Measurements from ENCODE around the gene CSTF1.

DNA sequence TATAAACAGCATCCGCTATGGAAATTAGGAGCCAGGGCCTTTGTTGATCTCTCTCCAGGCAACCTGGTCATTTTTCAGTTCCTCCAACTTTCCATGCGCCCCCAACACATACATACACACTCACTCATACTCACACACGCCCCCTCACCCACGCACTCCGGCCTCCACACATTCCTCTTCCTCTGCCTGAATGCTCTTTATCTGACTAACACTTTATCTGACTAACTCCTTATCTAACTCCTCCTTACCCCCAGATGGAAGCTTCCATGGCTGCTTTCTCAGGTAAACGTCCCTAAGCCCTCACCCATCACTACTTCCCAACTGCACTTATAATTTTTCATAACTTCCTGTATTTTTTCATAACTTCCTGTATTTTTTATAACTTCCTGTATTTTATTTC lies 37.1 kb downstream of the CSTF1 start:
- TF ChIP-seq, protein P1, sequence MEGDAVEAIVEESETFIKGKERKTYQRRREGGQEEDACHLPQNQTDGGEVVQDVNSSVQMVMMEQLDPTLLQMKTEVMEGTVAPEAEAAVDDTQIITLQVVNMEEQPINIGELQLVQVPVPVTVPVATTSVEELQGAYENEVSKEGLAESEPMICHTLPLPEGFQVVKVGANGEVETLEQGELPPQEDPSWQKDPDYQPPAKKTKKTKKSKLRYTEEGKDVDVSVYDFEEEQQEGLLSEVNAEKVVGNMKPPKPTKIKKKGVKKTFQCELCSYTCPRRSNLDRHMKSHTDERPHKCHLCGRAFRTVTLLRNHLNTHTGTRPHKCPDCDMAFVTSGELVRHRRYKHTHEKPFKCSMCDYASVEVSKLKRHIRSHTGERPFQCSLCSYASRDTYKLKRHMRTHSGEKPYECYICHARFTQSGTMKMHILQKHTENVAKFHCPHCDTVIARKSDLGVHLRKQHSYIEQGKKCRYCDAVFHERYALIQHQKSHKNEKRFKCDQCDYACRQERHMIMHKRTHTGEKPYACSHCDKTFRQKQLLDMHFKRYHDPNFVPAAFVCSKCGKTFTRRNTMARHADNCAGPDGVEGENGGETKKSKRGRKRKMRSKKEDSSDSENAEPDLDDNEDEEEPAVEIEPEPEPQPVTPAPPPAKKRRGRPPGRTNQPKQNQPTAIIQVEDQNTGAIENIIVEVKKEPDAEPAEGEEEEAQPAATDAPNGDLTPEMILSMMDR (IDR thresholded peaks at IDR 0.05 in 8 of 11, conservative IDR thresholded peaks at IDR 0.05 in 3 of 11), result no peak
- TF ChIP-seq POLR2A (IDR thresholded peaks at IDR 0.05), result no peak
